Activated CD8-positive, alpha-beta memory T cell treated with anti-CD3 and anti-CD28 coated beads for 4 hours (primary cell): ENCODE results near the gene OOEP.

ENCODE experiments used
- DNase-seq, 2 donors: peaks; one replicate each; pipeline ENCODE4 v3.0.0-alpha.2; 2020; ENCODE audit warnings: low read depth in 2 of 2

OOEP gene

DNA sequence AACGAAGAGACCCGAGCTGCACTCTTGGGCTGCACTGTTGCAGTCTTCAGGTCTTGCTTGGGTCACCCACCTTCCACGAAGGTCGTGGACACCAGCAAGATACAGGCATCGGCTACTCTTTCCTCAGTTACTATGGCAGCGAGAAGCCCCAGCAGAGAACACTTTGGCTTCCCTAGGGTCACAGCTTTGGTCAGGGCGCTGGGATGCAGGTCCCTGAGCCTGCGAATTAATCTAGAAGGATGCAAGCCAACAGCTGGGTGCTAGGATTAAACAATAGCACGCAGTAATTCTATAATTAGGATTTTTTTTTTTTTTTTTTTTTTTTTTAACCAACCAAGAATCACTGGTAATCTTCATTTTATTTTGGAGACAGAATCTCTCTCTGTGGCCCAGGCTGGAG lies 5.1 kb downstream of the OOEP start:
- no peak for DNase-seq

DNA sequence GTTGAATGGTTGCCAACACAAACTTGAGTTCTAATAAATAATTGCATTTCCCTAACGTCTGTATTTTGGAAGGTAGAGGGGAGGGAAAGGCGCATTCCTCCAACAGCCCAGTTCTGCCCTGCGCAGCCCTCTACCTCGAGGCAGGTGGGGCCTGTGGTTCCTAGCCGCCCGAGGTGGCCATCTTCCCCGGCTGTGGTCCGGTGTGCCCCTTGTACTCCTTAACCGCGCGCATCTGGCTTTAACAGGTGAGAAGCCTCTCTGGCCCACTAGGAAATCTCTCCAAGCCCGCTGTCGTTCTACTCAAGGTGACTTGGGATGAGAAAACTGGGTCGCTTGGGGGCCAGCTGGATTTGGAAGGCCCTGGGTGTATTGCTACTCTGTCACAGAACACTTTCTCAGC lies 5.6 kb downstream of the OOEP start:
- no peak for DNase-seq

DNA sequence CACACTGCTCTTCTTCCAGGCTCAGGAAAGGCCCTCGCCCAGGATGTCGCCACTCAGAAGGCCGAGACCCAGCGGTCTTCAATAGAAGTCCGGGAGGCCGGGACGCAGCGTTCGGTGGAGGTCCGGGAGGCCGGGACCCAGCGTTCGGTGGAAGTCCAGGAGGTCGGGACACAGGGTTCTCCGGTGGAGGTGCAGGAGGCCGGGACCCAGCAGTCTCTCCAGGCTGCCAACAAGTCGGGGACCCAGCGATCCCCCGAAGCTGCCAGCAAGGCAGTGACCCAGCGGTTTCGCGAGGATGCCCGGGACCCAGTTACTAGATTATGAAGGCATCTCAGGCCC lies 6.2 kb downstream of the OOEP start:
- no peak for DNase-seq

DNA sequence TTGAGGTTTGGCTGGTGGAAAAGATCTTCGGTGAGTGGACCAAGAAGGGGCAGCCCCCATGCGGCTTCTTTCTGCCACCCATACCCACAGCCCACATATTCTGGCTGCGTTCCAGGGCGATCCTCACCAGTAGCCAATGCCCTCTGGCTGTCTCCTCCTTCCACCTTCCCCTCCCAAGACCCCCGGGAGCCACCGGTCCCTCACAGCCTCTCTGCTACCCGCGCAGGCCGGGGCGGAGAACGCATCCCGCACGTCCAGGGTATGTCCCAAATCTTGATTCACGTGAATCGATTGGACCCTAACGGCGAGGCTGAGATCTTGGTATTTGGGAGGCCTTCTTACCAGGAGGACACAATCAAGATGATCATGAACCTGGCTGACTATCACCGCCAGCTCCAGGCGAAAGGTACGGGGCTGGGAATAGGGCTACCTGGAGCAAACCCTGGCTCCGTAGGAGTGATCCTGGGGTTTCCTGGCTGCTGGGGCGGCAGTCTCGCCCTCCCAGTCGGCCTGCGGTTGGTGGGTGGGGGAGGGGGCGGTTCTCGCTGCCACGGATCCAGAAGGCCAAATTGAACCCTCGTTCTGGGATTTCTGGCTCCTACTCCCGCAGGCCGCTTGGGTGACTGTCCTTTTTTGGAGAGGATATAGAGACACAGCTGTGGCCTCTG lies 6.7 kb downstream of the OOEP start:
- no peak for DNase-seq

DNA sequence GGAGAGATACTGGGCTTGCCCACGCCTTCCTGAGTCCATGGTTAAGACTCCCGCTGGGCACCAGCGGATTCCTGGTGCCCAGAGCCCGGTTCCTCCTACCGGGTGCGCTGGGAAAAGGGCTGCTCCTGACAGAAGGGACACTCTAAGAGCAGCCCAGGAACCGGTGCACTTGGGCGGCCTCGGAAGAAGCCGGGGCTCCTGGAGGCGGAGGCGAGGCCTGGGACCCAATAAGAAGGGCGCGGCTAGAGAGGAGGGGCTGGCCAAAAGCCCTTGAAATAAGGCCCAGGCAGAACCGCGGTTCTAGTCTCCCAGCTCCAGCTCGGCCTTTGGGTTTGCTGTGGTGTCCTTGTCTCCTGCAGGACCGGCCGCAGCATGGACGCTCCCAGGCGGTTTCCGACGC lies 7.3 kb downstream of the OOEP start, which contains the start of gene KHDC3L:
Gene KHDC3L, plus strand, starts transcription at position 301 of the 400 bp plus-strand sequence. Its CDS starts 72 bp downstream, at position 373.
- DNase-seq: no peak

DNA sequence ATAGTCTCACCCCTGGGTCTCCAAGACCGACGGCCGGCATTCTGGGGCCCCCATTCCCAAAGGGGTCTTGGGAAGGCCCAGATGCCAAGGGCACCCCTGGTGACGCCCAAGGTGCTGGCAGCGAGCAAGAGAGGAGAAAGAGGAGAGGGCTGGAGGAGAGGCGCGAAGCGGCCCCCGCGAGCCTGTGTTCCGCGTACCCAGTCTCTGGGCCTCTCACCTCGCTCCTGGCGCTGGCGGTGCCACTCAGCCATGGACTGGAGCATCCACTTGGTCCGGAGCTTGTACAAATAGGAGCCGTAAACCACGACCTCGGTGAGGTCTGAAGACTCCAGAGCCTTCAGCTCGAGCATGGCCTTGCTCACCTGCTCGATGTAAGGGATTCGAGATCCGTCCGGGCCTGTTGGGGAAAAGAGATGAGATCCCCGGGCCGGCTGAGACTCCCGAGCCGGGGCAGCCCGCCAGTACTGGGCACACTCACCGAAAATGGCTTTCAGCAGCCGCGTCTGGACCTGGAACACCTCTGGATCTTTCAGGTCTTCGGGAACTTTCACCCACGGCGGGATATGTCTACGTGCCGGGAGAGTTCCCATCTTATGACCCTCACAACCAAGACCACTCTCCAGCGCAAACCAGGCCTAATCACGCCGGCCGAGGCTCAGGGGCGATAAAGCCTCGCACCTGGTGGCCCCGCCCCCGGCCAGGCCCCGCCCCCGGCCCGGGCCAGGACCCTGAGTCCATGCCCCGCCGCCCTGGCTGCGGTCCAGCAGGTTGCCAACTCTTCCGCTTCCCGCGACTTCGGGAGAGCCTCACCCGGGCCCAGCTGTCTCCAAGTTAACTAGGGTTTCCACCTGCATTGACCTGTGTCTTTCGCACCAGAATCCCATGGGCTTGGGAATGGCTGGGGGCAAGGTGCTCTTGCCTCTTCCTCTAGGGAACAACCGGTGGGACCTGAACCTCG lies 15.8 kb downstream of the OOEP start, which contains the start of gene DPPA5:
Gene DPPA5, minus strand, starts transcription at position 641 of the 958 bp plus-strand sequence. Its CDS starts 51 bp downstream, at position 590.
- no peak for DNase-seq

DNA sequence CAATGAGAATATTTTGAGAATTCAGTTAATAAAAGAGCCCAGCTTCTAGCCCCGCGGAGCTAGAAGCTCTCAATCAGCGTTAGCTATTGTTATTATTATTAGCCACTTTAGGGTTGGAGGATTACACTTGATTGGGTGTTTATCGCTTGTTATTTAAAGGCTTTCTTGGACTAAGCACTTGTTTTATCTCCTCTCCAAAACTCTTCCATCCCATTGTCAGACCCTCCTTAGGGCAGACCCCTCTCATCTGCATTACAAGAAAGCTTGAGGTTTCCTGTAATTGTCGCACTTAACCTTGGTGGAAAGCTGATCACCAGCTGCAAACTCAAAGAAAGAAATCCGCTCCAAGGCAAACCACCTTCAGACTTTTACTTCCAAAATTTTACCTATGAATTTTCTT lies 20.4 kb downstream of the OOEP start:
- DNase-seq: no peak

DNA sequence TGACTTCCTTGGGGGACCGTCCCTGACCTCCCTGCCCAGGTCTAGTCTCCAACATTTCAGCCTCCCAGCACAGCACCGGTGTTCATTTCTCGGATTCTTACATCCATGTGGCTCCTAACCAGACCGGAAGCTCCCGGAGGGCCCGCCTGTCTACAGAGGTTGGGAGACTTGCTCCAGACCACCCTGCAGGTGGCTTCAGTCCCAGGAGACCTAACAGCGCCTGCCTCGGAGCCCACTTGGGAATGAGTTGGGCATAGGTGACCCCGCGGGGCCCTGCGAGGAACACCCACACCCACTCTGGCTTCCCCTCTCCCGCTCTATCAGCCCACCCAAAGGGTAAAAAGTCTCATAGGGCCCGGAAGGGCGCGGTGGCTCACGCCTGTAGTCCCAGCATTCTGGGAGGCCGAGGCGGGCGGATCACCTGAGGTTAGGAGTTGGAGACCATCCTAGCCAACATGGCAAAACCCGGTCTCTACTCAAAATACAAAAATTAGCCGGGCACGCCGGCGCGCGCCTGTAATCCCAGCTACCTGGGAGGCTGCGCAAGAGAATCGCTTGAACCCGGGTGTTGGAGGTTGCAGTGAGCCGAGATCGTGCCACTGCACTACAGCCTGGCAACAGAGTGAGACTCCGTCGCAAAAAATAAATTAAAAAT lies 21.0 kb downstream of the OOEP start:
- DNase-seq: no peak

DNA sequence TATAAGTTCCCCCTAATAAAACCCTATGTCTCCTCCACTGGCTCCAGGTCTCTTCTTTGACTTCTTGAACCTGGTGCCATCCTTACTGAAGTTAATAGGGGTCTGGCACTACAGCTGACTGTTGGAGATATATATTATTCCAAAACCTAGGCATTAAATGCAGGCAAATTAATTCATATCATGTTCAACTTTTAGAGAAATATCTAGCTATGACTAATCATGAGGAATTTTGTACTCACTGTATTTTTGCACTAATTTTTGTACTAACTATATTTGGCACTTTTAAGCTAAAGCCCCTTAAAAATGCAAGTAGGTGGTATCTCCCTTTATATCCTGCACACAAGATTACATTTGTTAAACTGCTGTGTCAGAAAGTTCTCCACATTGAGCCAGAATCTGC lies 26.5 kb downstream of the OOEP start:
- DNase-seq: no peak

DNA sequence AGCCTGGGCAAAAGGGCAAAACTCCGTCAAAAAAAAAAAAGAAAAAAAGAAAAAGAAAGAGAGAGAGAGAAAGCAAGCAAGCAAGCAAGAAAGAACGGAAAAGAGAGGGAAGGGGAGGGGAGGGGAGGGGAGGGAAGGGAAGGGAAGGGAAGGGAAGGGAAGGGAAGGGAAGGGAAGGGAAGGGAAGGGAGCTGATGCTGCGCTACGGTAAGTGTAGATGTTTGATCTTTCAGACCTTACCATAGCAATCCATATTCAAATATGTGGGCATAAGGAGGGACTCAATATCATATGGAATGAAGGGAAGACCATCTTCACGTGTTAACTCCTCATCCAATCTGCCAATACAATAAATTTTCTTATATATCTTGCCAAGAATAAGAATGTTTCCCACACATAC lies 27.5 kb downstream of the OOEP start:
- no peak for DNase-seq

DNA sequence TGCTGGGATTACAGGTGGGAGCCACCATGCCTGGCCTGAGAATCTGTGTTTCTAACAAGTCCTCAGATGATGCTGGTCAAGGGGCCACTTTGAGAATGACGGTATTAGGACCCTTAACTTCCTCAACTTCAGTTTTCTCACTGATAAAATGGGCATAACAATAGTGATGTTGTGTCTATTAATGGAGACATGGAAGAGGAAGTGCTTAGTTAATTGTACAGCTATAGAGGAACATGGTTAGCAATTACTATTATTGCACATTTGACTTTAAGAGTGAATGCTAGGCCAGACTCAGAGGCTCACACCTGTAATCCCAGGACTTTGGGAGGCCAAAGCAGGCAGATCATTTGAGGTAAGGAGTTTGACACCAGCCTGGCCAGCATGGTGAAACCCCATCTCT lies 28.4 kb downstream of the OOEP start:
- no peak for DNase-seq

DNA sequence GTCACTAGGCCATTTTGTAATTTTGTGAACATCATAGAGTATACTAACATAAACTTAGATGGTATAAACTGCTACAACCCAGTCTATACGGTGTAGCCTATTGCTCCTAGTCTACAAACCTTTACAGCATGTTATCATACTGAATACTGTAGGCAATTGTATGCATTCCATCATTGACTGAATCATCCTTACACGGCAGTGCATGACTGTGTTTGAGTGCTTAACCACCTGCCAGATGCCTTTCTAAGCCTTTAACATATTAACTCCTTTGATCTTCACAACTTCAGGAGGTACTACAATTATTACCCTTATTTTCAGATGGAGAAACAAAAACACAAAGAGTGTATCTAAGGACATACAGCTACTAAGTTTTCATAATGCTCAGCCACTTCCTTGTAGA lies 29.6 kb downstream of the OOEP start:
- no peak for DNase-seq

DNA sequence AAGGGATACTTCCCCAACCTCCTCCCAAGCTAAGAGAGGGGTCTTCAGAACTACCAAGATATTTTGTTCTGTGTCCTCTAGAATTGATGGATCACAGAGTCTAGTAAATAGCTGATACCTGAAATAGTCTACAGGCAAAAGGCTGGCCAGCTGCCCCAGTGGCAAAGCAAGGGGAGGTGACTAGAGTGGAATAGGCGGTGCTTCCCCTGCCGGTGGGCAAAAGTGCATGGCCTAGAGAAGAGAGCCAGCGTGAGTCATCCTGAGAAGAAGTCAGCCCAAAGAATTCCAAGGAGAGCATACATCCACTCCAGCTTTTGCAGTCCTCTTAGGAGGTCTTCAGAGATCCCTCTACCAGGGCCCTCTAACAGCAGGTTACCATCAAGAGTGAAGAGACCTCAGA lies 30.4 kb downstream of the OOEP start:
- no peak for DNase-seq

DNA sequence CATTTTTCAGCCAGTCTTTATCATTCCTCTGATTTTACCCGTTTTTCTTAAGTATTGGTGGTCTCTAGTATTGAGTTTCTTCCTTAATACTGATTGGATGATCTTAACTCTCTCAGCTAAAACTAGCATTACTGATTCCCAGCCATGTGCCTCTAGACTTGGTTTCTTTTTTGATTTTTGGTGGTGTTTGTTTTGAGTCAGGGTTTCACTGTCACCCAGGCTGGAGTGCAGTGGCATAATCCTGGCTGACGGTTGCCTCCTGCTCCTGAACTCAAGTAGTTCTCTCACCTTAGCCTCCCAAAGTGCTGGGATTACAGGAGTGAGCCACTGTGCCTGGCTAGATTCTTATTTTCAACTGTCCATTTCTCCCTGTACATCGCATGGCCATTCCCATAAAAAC lies 40.5 kb downstream of the OOEP start:
- no peak for DNase-seq

DNA sequence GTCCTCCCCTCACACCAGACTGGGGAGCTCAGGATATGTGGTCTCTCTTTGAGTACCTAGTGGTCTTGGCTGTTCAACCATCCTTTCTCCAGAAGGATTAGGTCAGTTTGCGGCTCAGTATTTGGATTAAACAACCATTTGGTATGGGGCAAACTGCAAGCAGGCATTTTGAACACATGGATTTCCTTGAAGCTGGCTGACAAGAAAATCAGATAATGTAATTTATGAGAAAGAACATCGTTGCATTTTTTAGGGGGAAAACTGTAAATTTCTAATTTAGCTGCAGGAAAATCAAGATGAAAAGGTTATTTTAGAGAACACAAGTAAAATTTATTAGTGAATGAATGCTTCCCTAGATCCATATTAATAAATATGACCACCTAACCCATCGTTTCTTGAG lies 40.9 kb downstream of the OOEP start:
- DNase-seq: no peak

DNA sequence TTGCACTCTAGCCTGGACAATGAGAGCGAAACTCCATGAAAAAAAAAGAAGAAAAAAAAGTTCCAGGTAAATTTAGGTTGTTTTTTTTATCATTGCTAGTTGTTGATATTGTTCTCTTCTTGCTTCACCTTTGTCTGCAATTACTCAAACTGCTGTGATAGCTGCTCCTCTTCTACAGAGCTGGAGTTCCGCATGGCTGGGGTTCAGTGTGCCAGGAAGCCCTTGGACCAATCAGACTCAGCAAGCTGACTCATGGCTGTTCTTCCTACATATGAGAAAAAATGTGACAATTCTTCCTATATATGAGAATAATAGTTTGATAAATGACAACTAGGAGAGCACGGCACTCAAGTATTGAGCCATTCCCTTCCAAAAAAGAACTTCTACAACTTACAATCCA lies 44.0 kb downstream of the OOEP start:
- DNase-seq: no peak

DNA sequence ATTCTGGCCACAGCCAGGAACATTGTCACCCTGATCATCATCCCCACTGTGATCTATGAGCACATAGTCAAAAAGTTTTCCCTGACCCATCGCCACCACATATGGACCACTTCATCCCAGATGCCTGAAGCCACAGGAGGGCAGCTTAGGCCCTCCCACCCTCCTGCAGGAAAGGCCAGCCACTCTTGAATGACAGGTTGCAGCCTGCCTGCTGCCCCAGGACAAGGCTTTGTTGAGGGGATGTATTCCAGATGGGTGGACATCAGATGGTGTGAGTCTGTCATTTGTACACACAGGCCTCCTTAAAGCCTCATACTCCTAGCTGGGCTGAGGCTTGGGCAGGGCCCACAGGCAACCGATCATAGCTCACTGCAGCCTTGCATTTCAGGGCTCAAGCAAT lies 46.4 kb downstream of the OOEP start:
- DNase-seq: no peak
